HUES48 (cell line): Measurements from ENCODE around the gene NIPSNAP3A.

ENCODE experiments used
- H3K27ac ChIP-seq: one replicate; pipeline ENCODE4 v1.7.0; 2013; ENCODE audit warnings: low read depth, low read length, inconsistent platforms
- H3K27me3 ChIP-seq: 2 replicates; pipeline ENCODE4 v1.6.1; 2013; ENCODE audit warnings: mild to moderate bottlenecking, low read length; ENCODE audit not compliant: control insufficient read depth, insufficient read depth
- H3K36me3 ChIP-seq: 2 replicates; pipeline ENCODE4 v1.6.1; 2013; ENCODE audit warnings: low read length; ENCODE audit not compliant: control insufficient read depth, insufficient read depth
- H3K4me1 ChIP-seq: 2 replicates; pipeline ENCODE4 v1.6.1; 2013; ENCODE audit warnings: mild to moderate bottlenecking, low read length; ENCODE audit not compliant: control insufficient read depth, insufficient read depth
- H3K4me3 ChIP-seq: 2 replicates; pipeline ENCODE4 v1.5.1; 2013; ENCODE audit warnings: mild to moderate bottlenecking, low read depth, low read length
- H3K9ac ChIP-seq: 2 replicates; pipeline ENCODE4 v1.6.1; 2013; ENCODE audit warnings: mild to moderate bottlenecking, low read depth, low read length, moderate library complexity
- H3K9me3 ChIP-seq: 2 replicates; pipeline ENCODE4 v1.6.1; 2013; ENCODE audit warnings: low read length; ENCODE audit not compliant: control insufficient read depth, insufficient read depth

Gene NIPSNAP3A

GRCh38 chr9:104808035-104808614, 60.6 kb downstream of the NIPSNAP3A start:
- Histone ChIP-seq H3K27me3 (no peaks in the 10 kb centered on the region), H3K27ac (no peak overlapping the region), H3K36me3 (peaks cover 44% of the 10 kb centered on the region), H3K9ac (no peak overlapping the region), H3K4me3 (no peak overlapping the region), H3K9me3 (no peaks in the 10 kb centered on the region), H3K4me1 (no peaks in the 10 kb centered on the region)
